ENCODE data around the gene STK24. TPM values are rescaled to one million over a fixed set of nuclear protein-coding genes. Genes with fewer than 3 reads are reported as not detected.
A peak's percentile ranks its signal among the peaks of the same experiment; 100 is the strongest.

Gene STK24
- total and polyA plus RNA-seq, 10 of the 15 experiments (the other 5 are each of a cell fraction or from before 2014, with no cell fraction given), result 7.5 to 115 (median 52.9) TPM

- peak; percentile 98 for TF ChIP-seq NFIC (IDR thresholded peaks at IDR 0.05; ENCODE audit: low read depth, low read length)
- peak; percentile 82 to 88; a peak in 3 of 4 replicates for TF ChIP-seq EP300 (IDR thresholded peaks at IDR 0.05; ENCODE audit: borderline replicate concordance in 1 of 2, control insufficient read depth in 1 of 2, low read depth in 2 of 2, low read length in 2 of 2)
- no peak for TF ChIP-seq TAF1 (IDR thresholded peaks at IDR 0.05; ENCODE audit: borderline replicate concordance, low read depth, low read length)
- TF ChIP-seq SIN3A (IDR thresholded peaks at IDR 0.05; ENCODE audit: low read depth, low read length), result no peak
- TF ChIP-seq FOS (IDR thresholded peaks at IDR 0.05; ENCODE audit: borderline replicate concordance, extremely low read depth, insufficient read length), result no peak
- TF ChIP-seq CBX5 (IDR thresholded peaks at IDR 0.05; ENCODE audit: low read depth), result peak; percentile 76; the same call in 1 of the 2 replicates
- TF ChIP-seq, protein P1, sequence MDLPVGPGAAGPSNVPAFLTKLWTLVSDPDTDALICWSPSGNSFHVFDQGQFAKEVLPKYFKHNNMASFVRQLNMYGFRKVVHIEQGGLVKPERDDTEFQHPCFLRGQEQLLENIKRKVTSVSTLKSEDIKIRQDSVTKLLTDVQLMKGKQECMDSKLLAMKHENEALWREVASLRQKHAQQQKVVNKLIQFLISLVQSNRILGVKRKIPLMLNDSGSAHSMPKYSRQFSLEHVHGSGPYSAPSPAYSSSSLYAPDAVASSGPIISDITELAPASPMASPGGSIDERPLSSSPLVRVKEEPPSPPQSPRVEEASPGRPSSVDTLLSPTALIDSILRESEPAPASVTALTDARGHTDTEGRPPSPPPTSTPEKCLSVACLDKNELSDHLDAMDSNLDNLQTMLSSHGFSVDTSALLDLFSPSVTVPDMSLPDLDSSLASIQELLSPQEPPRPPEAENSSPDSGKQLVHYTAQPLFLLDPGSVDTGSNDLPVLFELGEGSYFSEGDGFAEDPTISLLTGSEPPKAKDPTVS (IDR thresholded peaks at IDR 0.05; ENCODE audit: low read depth, low read length), result no peak
- TF ChIP-seq ZNF384 (IDR thresholded peaks at IDR 0.05; ENCODE audit: borderline replicate concordance, low read depth, low read length), result peak; percentile 32; the same call in 1 of the 2 replicates
- 0 out of 2 replicates have a peak, but pooled peaks have one; percentile 22 for TF ChIP-seq SMARCA5 (IDR thresholded peaks at IDR 0.05)
- no peak for TF ChIP-seq NFYB (IDR thresholded peaks at IDR 0.05; ENCODE audit: insufficient read depth, low read depth, low read length)
- TF ChIP-seq, protein P2, sequence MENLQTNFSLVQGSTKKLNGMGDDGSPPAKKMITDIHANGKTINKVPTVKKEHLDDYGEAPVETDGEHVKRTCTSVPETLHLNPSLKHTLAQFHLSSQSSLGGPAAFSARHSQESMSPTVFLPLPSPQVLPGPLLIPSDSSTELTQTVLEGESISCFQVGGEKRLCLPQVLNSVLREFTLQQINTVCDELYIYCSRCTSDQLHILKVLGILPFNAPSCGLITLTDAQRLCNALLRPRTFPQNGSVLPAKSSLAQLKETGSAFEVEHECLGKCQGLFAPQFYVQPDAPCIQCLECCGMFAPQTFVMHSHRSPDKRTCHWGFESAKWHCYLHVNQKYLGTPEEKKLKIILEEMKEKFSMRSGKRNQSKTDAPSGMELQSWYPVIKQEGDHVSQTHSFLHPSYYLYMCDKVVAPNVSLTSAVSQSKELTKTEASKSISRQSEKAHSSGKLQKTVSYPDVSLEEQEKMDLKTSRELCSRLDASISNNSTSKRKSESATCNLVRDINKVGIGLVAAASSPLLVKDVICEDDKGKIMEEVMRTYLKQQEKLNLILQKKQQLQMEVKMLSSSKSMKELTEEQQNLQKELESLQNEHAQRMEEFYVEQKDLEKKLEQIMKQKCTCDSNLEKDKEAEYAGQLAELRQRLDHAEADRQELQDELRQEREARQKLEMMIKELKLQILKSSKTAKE (IDR thresholded peaks at IDR 0.05; ENCODE audit: low read depth, poor library complexity, severe bottlenecking), result peak; percentile 99
- TF ChIP-seq, protein P3, sequence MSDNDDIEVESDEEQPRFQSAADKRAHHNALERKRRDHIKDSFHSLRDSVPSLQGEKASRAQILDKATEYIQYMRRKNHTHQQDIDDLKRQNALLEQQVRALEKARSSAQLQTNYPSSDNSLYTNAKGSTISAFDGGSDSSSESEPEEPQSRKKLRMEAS (IDR thresholded peaks at IDR 0.05; ENCODE audit: low read depth, low read length), result no peak; the same call in 1 of the 2 replicates
- peak; percentile 80 for TF ChIP-seq JUNB (IDR thresholded peaks at IDR 0.05)
- TF ChIP-seq SMAD1 (IDR thresholded peaks at IDR 0.05; ENCODE audit: low read depth, partially characterized antibody), result peak; percentile 82
- no peak for TF ChIP-seq MYC (IDR thresholded peaks at IDR 0.05; ENCODE audit: insufficient read depth, insufficient read length, insufficient replicate concordance, low read length, severe bottlenecking)
- TF ChIP-seq, protein P4, sequence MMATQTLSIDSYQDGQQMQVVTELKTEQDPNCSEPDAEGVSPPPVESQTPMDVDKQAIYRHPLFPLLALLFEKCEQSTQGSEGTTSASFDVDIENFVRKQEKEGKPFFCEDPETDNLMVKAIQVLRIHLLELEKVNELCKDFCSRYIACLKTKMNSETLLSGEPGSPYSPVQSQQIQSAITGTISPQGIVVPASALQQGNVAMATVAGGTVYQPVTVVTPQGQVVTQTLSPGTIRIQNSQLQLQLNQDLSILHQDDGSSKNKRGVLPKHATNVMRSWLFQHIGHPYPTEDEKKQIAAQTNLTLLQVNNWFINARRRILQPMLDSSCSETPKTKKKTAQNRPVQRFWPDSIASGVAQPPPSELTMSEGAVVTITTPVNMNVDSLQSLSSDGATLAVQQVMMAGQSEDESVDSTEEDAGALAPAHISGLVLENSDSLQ (IDR thresholded peaks at IDR 0.05), result 0 out of 2 replicates have a peak, but pooled peaks have one; percentile 8
- no peak for TF ChIP-seq LARP7 (IDR thresholded peaks at IDR 0.05)
- TF ChIP-seq DPF2 (IDR thresholded peaks at IDR 0.05), result peak; percentile 93
- TF ChIP-seq, protein P5, sequence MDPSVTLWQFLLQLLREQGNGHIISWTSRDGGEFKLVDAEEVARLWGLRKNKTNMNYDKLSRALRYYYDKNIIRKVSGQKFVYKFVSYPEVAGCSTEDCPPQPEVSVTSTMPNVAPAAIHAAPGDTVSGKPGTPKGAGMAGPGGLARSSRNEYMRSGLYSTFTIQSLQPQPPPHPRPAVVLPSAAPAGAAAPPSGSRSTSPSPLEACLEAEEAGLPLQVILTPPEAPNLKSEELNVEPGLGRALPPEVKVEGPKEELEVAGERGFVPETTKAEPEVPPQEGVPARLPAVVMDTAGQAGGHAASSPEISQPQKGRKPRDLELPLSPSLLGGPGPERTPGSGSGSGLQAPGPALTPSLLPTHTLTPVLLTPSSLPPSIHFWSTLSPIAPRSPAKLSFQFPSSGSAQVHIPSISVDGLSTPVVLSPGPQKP (IDR thresholded peaks at IDR 0.05; ENCODE audit: low read depth, low read length), result no peak
- peak; percentile 97 for TF ChIP-seq MEF2A (IDR thresholded peaks at IDR 0.05; ENCODE audit: insufficient read depth, low read depth, low read length)
- TF ChIP-seq CHD1 (IDR thresholded peaks at IDR 0.05; ENCODE audit: low read depth, low read length), result no peak
- no peak for TF ChIP-seq BRCA1 (IDR thresholded peaks at IDR 0.05; ENCODE audit: low read depth, low read length)
- TF ChIP-seq, protein P6, sequence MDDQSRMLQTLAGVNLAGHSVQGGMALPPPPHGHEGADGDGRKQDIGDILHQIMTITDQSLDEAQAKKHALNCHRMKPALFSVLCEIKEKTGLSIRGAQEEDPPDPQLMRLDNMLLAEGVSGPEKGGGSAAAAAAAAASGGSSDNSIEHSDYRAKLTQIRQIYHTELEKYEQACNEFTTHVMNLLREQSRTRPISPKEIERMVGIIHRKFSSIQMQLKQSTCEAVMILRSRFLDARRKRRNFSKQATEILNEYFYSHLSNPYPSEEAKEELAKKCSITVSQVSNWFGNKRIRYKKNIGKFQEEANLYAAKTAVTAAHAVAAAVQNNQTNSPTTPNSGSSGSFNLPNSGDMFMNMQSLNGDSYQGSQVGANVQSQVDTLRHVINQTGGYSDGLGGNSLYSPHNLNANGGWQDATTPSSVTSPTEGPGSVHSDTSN (IDR thresholded peaks at IDR 0.05; ENCODE audit: insufficient replicate concordance, low read depth, low read length), result no peak
These were observed 75.9 kb downstream of the STK24 start (continued) for GRCh38 chr13:98500963-98501421.
